Measurements from ENCODE around the gene CCDC12.

The CCDC12 gene

DNA sequence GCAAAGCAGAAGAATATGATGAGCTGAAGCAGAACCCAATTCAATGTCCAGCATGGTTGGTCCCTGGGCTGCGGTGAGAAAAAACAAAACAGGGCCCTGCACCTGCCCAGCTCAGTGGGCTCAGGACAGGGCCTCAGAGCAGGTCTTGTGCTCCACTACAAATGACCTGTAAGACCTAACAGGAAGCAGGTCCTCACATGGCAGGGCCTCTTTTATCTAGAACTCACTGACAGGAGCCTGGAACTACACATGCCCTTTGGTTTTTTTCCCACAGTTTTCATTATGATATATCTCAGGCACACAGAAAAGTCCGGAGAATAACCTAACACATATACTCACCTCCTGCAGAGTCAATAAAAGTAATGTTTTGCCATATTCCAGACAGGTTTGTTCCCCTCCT lies 38.4 kb downstream of the CCDC12 start:
- TF ChIP-seq, protein P1, sequence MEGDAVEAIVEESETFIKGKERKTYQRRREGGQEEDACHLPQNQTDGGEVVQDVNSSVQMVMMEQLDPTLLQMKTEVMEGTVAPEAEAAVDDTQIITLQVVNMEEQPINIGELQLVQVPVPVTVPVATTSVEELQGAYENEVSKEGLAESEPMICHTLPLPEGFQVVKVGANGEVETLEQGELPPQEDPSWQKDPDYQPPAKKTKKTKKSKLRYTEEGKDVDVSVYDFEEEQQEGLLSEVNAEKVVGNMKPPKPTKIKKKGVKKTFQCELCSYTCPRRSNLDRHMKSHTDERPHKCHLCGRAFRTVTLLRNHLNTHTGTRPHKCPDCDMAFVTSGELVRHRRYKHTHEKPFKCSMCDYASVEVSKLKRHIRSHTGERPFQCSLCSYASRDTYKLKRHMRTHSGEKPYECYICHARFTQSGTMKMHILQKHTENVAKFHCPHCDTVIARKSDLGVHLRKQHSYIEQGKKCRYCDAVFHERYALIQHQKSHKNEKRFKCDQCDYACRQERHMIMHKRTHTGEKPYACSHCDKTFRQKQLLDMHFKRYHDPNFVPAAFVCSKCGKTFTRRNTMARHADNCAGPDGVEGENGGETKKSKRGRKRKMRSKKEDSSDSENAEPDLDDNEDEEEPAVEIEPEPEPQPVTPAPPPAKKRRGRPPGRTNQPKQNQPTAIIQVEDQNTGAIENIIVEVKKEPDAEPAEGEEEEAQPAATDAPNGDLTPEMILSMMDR (IDR thresholded peaks at IDR 0.05; ENCODE audit: extremely low read depth, missing control alignments), result no peak
- DNase-seq (ENCODE audit: low spot score), result no peak

DNA sequence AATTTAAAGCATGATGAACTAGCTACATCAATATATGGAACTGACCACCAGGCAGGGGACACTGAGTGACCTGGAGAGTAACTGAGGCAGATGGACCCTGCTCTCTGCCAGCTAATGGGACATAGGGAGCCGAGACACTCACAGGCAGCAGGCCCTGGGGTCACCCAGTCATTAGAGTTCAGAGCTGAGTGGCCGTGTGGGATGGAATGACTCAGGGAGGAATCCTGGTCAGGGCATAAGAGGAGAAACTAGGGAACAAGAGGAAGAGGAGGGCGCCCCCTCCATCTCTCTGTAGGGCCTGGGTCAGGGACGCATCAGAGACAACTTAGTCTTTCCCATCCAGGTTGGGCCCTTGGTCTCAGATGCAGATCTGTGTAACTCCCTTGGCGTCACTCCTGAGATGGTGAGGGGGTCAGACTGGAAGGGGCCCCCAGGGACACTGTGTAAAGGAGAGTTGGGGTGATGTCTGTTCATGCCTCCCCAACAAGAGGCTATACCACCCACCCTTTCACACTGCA lies 39.8 kb downstream of the CCDC12 start:
- TF ChIP-seq, protein P1 (IDR thresholded peaks at IDR 0.05; ENCODE audit: extremely low read depth, missing control alignments), result no peak
- DNase-seq (ENCODE audit: low spot score), result no peak

DNA sequence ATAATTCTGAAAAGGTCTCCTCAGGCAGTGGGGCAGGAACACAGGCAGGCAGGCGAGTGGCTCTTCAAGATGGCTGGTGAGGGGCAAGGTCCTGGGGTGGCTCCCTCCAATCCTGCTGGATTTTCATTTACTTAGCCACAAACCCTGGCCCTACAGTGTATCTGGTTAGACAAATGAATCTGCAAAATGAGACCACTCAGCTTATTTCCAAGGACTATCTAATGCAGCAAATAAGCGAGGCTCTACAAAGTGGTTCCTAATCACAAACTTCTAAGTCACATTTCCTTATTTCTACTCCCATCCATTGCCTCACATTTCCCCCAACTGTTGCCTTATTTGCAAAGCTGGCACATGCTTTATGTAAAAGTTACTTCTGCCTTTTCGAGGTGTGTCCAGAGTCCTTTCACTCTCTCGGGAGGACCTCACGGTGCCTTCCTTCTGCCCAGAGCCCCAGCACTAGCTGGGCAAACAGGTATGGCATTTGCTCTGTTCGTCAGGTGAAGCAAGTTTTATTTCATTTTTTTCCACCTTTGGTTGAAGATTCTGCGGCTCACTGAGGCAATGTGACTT lies 40.5 kb downstream of the CCDC12 start:
- DNase-seq (ENCODE audit: low spot score), result no peak
- TF ChIP-seq, protein P1 (IDR thresholded peaks at IDR 0.05; ENCODE audit: extremely low read depth, missing control alignments), result no peak

DNA sequence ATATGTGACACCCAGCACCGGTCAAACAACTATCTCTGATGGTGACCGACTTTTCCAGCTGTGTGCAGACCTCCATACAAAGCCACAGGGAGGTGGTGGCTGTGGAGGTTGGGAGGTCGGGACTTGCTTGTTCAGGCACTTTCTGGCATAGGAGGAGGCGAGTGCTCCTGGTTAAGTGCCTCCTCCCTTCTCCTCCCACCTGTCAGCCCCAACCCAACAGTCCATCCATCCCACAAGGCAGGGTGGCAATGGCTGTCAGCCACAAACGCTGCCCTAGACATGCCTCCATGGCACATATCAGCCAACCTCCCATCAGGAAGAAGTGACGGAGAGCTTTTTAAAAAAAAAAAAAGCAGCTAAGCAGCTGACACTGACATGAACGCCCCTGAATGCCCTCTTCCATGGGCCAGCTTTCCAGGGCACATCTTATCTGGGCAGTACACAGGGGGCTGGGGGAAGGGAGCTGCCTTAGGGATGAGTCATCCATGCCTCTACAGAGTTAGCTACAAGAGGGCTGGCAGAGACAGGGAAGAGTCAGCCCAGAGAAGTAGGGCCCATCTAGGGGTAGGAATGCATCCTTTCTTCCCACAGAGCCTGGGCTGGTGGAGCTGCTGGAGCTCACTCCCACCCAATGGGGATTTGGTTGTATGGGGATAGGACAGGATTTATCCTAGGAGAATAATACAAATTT lies 41.2 kb downstream of the CCDC12 start:
- TF ChIP-seq, protein P1 (IDR thresholded peaks at IDR 0.05; ENCODE audit: extremely low read depth, missing control alignments), result no peak
- DNase-seq (ENCODE audit: low spot score), result no peak

DNA sequence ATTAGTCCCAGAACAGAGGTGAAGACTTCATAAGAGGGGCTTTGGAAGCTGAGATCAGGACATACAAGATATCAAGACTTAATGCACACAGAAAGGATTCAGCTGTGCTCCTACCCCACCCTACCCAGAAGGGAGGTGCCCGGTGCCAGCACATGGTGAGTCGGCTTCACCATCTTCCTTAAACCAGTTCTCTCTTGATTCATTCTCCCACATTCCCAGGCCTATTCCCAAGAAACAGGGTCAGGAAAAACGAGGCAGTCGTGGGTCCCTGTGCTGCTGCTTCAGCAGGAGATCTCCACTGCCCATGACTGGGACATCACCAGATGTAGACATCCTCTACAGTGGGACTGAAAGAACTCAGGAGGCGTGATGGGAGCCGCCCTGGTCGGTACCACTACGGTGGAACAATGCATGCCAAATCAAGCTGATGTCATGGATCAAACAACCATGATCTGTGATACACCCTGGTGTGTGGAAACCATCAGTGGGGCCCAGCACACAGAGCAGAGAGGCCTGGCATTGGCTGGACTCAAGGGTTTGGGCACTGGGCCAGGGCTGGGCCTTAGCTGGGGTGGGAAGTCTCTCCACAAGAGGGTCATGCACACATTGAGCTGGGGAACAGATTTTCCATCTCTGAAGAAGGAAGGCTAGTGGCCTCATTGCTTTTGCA lies 41.9 kb downstream of the CCDC12 start:
- TF ChIP-seq, protein P1 (IDR thresholded peaks at IDR 0.05; ENCODE audit: extremely low read depth, missing control alignments), result no peak
- DNase-seq (ENCODE audit: low spot score), result no peak

DNA sequence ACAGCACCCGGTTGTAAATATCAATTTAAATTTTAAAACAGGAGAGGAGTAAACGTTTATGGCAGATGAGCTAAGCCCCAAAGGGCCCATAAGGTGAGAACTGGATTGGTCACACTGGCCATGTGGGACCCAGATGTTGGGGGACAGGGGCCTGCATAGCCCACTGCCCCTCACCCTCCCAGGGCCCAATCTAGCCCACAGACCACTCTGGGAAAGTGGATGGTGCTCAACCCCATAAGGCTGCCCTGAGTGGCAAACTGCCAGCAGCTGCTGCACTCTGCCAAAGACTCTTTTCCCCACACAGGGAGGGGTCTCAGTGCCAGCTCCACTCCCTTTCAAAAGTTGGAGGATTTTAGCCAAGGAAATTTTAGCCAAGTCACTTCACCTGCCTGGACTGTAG lies 42.5 kb downstream of the CCDC12 start:
- TF ChIP-seq, protein P1 (IDR thresholded peaks at IDR 0.05; ENCODE audit: extremely low read depth, missing control alignments), result no peak
- DNase-seq (ENCODE audit: low spot score), result no peak

DNA sequence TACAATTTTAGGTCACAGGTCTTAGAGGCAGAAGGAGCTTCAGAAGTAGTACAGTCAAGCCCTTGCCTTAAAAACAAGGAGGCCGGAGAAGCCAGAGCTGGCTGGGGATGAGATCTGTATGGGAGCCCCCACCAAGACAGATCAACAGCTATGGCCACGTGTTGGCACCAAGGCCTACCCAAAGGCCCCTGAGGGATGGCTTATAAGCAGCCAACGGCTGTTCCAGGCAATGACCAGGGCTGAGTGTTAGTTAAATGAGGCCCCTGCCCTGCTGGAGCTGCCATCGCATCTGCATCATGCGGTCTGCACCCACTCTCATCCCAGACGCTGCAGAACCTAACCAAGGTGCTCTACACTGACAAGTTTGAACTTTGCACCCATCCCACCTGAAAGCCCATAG lies 43.3 kb downstream of the CCDC12 start:
- TF ChIP-seq, protein P1 (IDR thresholded peaks at IDR 0.05; ENCODE audit: extremely low read depth, missing control alignments), result no peak
- no peak for DNase-seq (ENCODE audit: low spot score)

Measured in GM20000 (cell line).